ENCODE measurements around the gene CSRP1.

CSRP1 gene

DNA sequence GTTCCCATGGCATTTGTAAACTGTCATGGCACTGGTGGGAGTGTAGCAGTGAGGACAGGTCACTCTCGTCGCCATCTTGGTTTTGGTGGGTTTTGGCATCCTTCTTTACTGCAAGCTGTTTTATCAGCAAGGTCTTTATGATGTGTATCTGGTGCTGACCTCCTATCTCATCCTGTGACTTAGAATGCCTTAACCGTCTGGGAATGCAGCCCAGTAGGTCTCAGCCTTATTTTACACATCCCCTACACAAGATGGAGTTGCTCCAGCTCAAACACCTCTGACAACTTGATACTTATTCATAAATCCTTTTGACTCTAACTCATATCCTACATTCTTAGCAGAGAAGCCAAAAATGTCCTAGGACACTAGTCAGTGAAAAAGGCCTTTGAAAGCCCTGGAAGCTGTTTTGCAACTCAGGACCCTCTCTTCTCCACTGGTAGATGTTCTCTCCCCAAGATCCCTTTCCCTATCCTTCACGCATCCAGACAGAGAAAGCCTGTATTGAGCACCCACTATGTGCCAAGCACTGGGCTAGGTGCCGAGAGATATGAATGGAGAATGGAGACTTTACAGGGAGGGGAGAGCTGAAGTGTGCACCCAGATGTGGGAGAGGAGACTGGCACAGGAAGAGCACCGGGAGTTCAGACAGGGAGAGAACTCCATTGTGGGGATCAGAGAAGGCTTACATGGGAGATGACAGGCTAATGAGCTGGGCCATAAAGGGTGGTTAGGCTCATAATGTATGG, 6.7 kb upstream of the CSRP1 start:
- DNase-seq (ENCODE audit: low read depth in 2 of 2), result no peak

DNA sequence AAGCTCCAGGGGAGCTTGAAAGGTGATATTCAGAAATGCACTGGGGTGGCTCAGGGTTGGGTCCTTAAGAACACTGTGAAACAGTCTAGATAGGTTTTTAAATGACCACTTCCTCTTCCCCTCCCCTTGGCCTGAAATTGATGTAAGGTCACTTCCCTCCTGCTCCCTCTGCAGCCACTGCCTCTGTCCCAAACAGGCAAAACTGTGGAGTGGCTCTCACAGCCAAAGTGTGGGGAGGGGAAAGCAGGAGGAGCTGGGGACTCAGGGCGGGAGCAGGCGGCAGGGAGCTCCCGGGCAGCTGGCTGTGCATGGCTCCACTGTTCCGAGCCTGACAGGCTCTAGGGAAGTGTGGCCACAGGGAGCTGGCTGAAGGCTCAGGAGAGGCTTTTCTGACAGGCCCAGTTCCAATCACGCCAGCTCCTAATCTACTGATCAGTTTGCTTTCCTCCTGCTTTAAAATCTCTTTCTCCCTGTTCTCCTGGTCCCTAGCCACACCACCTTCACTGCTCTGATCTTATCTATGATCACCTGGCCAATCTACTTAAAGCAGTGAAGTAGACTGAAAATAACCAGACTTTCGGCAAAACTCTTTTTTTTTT, 5.1 kb upstream of the CSRP1 start:
- no peak for DNase-seq (ENCODE audit: low read depth in 2 of 2)

DNA sequence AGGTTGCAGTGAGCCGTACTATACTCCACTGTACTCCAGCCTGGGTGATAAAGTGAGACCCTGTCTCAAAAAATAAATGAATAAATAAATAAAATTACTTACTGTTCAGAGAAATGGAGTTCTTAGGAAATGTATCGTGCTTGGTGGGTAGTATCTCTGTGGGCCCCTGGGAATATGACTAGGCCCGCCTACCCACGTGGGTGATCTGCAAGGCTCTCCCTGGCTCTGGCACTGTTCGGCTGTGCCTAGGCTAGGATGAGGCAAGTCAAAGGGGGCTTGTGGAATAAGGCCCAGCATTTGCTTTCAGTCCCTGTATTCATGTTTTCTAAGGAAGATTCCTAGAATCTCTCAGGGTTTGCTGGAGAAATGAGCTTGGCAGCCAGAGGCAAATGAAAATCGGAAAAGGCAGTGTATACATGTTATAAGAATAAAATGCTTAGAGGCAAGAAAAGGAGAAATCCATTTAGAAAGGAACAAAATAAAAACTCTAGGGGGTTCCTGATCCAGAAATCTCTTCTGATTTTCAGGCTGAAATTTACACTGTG, 4.5 kb upstream of the CSRP1 start:
- DNase-seq (ENCODE audit: low read depth in 2 of 2), result no peak

DNA sequence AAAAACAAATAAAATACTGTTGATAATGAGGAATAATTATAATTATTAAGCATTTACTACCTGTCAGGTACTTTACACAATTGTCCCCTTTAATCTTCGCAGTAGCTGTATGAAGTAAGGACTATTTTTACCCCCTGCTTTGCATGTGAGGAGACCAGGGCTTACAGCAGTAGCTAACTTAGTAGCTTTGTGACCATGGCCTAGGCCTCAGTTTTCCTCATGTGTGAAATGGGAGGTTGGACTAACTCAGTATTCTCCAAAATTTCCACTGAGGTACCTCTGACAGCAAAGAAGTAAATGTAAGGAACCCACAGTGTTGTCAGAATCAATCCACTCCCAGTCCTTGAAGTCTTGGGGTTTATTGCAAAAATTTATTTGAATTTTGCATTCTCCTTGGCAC, 3.8 kb upstream of the CSRP1 start:
- no peak for DNase-seq (ENCODE audit: low read depth in 2 of 2)

DNA sequence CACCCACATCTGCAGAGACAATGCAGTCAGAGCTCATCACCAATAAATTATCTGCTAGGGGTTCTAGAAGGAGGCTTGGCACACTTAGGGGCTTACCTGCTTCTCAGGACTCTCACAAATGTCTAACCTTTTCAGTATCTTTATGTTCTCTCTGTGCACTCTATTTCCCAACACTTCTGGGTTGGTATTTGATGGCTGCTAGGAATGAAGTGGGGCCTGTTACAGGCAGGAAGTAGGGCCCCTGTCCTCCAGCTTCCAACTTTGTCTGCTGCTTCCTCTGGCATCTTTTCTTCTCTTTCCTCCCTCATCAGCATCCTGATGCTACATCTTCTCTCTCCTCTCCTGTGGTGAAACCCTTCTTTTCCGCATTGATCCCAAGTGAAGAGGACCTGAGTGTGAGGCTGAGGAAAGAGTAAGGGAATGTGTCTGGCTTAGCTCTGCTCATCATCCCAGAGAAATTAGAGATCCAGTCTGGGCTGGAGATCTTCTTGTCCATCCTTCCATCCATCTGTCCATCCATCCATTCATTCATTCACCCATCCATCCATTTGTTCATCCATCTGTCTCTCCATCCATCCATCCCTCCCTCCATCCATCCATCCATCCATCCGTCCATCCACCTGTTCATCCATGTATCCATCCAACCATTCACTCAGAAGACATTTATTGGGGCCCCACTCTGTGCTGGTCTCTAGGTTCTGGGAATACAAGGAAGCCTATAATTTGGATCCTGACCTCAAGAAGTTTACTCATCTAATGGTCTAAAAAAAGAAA, 2.9 kb upstream of the CSRP1 start:
- DNase-seq (ENCODE audit: low read depth in 2 of 2), result no peak

DNA sequence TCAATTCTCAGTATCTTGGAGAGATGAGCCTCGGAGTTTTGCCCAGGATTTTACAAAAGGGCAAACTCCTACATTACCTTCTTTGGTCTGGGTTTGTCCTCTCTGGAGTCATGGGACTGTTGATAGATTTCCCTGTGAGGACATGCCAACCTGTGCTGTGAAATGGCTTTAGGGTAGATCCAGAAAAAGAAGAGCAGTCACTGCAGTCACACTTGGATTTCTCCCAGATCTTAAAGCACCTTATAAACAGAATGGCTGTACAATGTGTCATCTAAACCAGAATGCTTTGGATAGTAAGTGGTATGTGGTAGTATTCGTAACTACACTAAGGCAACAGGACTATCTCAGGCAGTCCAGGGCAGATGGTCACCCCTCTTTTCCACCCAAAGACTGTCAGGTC, 1.9 kb upstream of the CSRP1 start:
- DNase-seq (ENCODE audit: low read depth in 2 of 2), result no peak

DNA sequence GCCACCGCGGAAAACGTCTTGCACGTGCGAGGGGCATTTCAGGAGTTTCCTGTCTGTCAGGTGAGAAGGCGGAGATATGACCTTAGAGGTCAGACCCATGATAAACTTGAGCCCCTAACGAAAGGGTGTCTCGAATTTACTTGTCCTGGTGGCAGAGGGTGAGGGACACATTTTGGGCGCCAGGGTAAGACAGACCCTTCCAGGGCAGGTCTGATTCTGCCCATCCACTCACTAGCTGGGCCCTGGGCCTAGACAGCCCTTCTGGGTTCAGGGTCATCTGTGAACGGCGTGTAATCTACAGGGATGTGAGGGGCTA, 395 bp upstream of the CSRP1 start:
- DNase-seq (ENCODE audit: low read depth in 2 of 2), result no peak

DNA sequence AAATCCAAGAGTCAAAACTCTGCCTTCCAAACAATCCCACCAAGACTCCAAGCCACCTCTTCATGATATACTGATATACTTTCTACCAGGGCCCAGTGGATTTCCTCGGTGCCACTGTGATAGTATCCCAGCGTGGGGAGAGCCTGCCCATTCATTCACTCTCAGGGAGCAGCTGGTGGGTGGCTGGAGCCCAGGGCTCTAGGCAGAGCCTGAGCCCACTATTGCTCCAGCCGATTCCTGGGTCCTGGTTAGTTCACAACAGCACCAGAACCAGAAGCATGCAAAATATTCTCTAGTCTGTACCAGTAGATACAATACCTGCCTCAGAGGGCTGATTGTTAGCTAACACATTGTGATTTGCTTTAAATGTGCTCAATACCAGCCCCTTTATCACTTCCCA, 831 bp downstream of the CSRP1 start:
- no peak for DNase-seq (ENCODE audit: low read depth in 2 of 2)

DNA sequence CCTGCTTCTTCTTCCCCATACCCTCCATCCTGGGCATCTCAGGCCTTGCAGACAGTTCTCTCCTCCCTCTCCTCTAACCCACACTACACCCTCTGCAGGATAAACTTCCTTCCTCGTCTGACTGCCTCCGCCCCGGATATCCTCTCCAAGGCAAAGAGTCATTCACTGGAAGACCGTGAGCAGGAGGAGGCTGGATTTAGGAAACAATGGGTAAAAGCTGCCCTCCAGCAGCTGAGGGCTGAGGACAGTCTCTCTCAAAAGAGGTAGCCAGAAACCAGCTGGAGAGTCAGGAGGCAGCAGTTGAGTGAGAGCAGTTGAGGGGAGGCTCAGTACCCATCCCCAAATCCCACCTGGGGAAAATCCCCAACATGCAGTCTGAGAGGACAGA, 1.4 kb downstream of the CSRP1 start:
- DNase-seq (ENCODE audit: low read depth in 2 of 2), result no peak

DNA sequence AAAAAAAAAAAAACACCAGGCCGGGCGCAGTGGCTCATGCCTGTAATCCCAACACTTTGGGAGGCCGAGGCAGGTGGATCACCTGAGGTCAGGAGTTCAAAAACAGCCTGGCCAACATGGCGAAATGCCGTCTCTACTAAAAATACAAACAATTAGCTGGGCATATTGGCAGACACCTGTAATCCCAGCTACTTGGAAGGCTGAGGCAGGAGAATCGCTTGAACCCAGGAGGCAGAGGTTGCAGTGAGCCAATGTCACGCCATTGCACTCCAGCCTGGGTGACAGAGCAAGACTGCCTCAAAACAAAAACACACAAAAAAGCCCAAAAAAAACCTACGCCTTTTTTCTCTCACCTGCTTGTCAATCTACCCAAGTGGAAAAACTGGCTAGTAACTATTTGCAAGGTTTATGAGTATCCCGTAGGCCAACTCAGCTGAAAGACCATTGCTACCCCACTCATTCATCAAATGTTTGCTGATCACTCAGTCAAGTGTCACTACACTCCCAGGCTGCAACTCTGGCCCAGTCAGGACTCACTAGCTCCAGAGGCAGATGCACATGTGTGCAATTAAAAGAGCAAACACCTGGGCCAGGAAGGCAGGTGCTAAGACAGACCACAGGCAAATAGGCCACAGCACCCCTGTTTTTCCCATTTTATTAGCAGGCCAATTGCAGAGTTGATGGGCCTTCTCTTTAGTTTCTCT, 2.0 kb downstream of the CSRP1 start:
- DNase-seq (ENCODE audit: low read depth in 2 of 2), result no peak

DNA sequence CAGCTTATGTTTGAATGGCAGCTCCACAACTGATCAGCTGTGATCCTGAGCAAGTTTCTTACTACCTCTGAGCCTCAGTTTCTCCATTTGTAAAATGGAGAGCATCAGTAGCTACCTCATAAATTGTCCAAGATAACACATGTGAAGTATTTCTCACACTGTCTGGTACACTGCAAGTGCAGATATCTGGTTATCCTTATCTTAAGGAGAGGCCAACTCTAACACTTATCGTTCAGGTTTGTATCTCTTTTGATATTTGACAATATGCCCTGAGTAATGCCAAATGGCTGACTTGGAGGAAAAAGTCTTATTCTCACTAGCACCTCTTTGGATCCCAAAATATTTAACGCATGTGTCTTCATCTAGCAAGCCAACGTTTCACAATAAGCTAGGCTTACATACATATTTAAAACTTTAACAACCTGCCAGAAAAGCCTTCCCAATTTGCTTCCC, 2.7 kb downstream of the CSRP1 start:
- no peak for DNase-seq (ENCODE audit: low read depth in 2 of 2)

DNA sequence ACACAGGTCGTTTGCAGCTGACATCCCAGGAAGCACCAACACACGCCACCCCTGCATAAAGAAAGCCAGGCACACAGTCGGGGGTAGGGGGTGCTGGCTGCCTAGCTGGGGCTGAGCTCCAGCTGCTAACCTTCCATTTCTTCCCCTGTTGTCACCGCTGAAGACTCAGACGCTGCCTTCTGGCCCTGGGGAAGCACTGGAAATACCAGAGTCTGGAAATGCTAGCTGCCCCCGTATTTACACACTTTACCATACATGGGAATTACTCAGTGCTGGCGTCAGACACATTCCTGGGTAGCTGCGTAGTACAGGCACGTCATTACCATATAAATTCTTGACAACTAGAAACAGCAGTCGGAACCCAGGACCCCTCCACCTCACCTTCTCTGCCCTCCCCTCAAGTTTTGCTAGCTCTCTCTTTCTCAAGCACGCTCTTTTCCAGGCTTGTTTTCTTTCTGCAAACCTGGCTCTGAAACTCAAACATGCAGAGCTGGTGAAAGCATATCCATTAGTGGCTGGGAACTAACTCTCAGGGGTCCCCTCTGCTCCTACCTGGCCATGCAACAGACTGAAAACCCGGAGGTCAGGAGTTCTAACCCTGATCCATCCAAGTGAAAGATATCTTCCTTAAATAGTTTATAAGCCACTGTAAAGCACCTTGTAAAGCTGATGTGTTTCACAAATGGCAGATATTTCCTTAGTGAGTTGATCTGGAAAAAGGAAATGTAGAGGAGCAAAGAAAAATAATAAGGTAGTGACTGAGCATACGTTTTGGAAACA, 3.3 kb downstream of the CSRP1 start:
- DNase-seq (ENCODE audit: low read depth in 2 of 2), result peak; percentile 97

DNA sequence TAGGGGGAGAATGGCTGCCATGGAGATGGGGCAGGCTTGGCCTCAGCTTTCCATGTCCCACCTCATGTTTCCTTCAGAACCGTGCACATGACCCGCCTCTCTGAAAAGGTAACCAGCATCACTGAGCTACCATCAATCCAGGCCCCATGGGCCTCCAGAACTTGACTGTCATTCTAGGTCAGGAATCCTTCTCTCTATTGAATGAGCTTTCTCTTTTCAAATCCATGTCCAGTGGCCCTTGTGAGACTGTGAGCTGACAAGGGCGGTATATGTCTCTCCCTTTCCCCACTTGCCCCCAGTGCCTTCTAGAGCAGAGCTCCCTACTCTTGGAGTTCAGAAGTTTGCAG, 4.4 kb downstream of the CSRP1 start:
- no peak for DNase-seq (ENCODE audit: low read depth in 2 of 2)

DNA sequence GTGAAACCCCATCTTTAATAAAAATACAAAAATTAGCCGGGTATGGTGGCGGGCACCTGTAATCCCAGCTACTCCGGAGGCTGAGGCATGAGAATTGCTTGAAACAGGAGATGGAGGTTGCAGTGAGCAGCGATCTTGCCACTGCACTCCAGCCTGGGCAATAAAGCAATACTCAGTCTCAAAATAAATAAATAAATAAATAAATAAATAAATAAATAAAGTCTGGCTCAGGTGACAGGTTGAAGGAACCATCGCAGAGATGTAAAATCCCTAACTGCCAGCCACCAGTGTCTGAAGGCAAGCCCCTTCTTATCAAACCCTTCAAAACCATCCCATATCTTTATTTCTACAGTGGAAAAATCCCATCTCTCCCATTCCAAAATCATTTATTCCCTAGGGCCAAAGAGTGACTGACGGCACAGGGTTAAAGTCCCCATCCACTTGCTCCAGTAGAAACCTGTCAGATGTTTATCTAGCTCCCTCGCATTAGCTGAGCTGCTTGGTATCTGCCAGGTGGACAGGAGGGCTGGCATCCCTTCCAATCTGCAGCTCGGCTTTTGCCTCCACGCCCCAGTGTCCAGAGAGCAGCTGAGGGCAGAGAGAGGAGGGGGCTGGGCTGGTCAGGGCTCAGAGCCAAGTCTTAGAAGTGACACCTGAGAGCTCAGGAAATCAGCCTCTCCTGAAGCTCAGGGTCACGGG, 5.0 kb downstream of the CSRP1 start:
- no peak for DNase-seq (ENCODE audit: low read depth in 2 of 2)

DNA sequence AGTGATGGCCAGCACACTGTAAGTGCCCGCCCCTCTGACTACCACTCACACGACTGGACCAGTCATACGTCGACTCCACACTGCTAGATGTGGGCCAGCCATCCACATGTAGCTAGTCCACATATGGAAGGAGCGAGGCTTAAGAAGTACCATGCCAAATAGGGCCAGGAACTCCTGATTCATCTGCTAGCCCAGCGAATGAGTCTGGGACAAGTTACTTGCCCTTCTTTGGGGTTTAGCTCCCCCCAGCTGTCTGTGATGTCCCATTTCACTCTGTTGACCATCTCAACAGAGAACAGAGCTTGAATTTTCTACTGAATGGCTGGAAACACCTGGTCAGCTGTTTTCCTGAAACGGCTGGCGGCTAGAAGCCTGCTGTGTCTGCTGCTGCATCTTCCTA, 5.8 kb downstream of the CSRP1 start:
- DNase-seq (ENCODE audit: low read depth in 2 of 2), result no peak

DNA sequence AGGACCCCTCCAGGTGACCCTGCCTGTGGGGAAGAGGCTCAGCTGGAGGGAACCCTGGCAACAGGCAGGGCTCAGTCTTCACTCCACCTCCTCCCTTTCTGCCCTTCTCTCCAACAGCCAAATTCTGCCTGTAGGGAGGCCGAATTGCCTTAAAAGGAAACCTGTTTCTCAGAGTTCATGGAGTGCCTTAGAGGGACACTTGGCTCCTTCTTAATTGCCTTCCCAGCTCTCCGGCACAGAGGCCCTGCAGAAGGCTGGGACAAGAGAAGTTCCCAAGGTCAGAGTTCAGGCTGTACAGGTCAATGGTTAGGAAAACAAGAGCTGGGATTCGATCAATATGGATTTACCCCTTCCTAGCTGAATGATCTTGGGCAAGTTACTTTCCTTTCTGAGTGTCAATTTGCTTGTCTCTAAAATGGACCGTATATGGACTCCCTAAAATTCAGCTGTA, 6.2 kb downstream of the CSRP1 start:
- DNase-seq (ENCODE audit: low read depth in 2 of 2), result no peak

DNA sequence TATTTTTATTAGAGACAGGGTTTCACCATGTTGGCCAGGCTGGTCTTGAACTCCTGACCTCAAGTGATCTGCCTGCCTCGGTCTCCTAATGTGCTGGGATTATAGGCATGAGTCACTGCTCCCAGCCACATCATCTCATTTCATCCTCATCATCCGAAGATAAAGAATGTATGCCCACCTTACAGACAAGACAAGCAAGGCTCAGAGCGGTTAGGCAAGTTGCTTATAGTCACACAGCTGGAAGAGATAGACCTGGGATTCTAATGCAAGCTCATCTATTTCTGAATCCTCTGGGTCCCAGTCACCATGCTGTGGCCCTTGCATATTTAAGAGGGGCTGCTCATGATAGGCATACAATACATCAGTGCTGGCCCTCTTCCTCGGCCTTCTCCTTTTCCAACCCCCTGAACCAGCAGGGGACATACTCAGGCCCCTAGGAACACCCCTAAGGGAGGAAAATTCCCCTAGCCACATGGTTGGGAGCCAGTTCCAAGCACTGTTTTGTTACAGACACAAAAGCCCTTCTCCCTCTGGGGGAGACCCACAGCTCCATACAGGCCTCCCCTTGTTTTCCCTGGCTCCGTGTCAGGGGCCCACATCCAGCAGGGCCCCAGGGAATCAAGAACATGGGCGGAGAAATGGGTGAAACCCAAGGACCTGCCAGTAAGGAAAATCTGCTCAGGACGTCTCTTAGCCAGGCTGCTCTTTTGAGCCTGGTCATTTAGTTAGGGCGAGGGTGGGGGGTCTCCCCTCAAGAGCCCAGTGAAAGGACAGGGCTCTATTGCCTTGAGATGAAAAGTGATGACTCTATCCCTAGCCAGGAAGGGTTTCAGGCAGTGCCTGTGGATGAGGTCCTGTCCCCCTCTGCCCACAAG, 6.9 kb downstream of the CSRP1 start:
- DNase-seq (ENCODE audit: low read depth in 2 of 2), result no peak

DNA sequence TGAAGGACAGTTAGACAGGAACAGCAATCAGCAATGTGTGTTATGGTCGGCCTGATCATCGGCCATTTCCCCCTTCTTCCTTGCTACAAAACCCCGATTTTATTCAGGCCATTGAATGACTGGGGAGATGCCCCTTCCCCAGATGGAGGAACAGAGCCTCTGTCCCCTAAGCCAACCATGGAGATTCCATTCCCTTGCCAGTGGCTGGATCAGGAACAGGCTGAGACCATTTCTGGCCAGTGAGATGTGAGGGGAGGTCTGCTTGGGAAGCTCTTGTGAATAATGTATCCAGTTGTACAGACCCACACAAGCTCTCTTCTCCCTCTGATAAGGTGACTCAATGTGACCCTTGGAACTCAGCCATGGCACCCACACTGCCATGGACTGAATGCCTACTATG, 7.7 kb downstream of the CSRP1 start:
- no peak for DNase-seq (ENCODE audit: low read depth in 2 of 2)

DNA sequence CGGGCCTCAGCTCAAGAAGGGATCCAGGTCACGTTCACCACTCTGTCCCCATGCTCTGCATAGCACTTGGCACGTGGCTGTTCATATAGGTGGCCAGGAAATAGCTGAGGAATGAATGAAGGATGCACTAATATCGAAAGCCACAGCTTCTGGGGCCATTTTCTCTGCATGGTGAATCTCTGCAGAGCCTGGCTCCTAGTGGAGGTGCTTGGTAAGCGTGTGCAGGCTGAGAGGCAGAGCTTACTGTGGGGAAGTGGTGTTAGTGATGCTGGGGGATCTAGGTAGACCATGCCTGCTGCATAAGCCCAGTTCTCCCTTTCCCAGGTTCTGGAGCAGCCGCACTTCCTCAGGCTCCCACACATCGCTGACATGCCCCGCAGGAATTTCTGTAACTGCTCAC, 8.3 kb downstream of the CSRP1 start:
- DNase-seq (ENCODE audit: low read depth in 2 of 2), result no peak

DNA sequence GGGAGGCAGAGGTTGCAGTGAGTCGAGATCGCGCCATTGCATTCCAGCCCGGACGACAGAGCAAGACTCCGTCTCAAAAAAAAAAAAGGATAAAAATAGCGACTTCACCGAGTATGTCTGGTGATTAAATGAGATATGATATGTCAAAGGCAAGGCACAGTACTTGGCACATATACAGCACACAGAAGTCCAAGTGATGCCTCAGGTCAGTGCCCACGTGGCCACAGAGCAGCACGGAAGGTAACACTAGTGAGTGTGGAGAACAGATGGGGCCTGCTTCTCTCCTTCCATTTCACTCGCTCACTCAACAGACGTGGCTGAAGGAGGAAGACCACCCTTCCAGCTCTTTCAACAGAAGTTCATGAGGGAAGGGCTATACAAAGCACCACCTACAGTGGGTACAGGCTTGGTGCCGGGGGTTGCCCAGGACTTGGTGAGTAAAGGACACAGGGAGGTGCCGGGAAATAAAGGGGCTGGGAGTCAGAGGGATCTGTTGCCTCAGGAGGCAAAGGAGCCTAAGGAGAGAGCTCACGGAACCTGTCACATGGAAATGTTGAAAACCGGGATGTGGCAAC, 8.9 kb downstream of the CSRP1 start:
- no peak for DNase-seq (ENCODE audit: low read depth in 2 of 2)
